Measurements from ENCODE around the gene THBS2. TPM values are rescaled to one million over a fixed set of nuclear protein-coding genes. Genes with fewer than 3 reads are reported as not detected.
"Not testable (repeated sequence)": the region's sequence is repeated elsewhere in the genome, so short reads cannot be mapped to it uniquely, and the experiment has no call there.

THBS2 gene
- total RNA-seq, 1 donor from 2014 or later = not detected

DNA sequence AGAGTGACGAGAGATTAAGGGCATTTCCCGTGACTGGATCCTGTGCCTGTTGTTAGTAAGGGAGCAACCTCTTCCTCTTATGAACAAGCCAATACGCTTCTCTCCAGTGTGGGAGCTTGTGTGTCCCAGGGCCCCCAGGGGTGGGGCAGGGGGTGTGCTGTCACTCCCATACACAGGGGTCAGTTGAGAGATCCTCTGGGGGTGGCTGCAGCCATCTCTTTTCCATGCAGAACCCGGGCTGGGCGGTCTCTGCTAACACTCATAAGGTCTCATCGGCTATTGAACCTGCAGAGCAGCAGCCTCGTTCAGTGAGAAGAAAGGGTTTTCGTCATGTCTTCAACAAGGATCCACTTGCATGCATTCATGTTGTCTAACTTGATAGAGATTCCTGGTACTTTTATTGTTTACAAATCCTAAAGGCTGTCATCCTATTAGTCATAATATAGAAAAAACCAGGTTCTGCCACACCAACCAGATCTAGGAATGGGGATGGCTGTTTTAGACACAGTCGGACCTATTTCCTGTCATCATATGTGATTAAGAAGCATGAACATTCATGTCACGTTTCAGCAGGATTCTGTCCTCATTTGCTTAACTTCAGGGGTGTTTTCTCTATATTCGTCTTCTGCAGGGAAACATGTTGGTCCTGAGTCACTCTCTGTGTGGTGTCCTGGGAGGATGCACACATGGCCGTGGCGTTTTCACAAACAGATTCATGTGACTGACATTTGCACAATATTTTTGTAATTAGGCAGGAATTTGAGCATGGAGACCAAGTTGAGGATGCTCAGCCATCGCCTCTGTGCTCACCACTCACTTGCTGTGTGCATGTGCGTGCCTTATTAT, 13.3 kb upstream of the THBS2 start:
- H3K27ac Mint-ChIP-seq = no peak overlapping the region
- H3K4me3 Mint-ChIP-seq (ENCODE audit: low read depth) = no peak overlapping the region
- TF ChIP-seq, protein P1, sequence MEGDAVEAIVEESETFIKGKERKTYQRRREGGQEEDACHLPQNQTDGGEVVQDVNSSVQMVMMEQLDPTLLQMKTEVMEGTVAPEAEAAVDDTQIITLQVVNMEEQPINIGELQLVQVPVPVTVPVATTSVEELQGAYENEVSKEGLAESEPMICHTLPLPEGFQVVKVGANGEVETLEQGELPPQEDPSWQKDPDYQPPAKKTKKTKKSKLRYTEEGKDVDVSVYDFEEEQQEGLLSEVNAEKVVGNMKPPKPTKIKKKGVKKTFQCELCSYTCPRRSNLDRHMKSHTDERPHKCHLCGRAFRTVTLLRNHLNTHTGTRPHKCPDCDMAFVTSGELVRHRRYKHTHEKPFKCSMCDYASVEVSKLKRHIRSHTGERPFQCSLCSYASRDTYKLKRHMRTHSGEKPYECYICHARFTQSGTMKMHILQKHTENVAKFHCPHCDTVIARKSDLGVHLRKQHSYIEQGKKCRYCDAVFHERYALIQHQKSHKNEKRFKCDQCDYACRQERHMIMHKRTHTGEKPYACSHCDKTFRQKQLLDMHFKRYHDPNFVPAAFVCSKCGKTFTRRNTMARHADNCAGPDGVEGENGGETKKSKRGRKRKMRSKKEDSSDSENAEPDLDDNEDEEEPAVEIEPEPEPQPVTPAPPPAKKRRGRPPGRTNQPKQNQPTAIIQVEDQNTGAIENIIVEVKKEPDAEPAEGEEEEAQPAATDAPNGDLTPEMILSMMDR (IDR thresholded peaks at IDR 0.05; ENCODE audit: unreplicated experiment) = no peak
- H3K36me3 Mint-ChIP-seq (ENCODE audit: insufficient read depth) = no peaks in the 10 kb centered on the region
- peaks cover 26% of the 10 kb centered on the region for H3K27me3 Mint-ChIP-seq
- H3K4me1 Mint-ChIP-seq (ENCODE audit: low read depth) = no peaks in the 10 kb centered on the region
- no peaks in the 10 kb centered on the region for H3K9me3 Mint-ChIP-seq (ENCODE audit: low read depth)
- DNase-seq (ENCODE audit: low spot score, unreplicated experiment) = no peak

DNA sequence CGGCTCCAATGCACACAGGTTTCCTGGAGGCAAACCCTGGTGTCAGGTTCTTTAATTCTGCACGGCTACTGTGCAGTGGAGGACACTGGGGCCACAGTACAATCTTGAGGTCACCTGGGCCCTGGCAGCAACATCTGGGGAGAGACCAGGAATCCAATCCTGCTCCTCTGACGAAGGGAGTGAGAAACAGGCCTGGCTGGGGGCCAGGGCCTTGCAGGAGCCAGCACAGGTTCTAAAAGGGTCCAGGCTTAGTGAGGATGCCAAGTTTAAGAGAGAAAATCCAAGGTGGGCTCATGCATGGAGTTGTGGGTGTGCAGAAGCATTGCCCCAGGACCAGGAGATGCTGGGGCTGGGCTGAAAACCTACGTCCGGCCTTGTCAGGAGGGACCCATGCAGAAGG, 12.6 kb upstream of the THBS2 start:
- no peak overlapping the region for H3K4me3 Mint-ChIP-seq (ENCODE audit: low read depth)
- no peak for DNase-seq (ENCODE audit: low spot score, unreplicated experiment)
- peaks cover 21% of the 10 kb centered on the region for H3K27me3 Mint-ChIP-seq
- no peaks in the 10 kb centered on the region for H3K36me3 Mint-ChIP-seq (ENCODE audit: insufficient read depth)
- no peaks in the 10 kb centered on the region for H3K9me3 Mint-ChIP-seq (ENCODE audit: low read depth)
- H3K4me1 Mint-ChIP-seq (ENCODE audit: low read depth) = no peaks in the 10 kb centered on the region
- TF ChIP-seq, protein P1 (IDR thresholded peaks at IDR 0.05; ENCODE audit: unreplicated experiment) = no peak
- no peak overlapping the region for H3K27ac Mint-ChIP-seq

DNA sequence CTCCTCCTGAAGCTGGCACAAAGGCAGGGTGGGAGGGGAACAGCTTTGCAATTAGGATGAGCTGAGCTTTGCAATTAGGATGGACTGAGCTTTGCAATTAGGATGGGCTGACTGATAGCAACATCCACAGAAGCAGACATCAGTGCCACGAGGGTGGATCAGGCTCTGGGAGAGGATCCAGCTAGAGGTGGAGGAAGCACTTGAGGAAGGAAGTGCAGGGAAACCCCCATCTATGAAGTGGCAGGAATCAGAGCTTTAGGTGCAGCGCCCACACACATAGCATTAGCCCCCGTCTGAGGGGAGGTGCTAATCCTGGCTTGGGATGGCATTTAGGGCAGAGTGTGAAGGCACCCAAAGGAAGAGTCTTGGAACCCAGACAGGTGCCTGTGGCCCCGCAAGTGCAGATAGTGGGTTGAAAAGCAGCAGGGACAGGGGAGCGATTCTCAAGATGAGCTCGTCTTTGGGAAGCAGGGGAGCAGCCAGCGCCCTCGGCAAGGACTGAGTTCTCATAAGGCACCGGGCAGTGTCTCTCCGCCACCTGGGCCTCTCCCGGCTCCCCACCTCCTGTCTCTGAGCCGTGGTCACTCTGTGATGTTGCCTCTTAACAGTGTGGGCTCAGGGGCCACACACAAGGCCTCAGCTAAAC, 12.0 kb upstream of the THBS2 start:
- no peak overlapping the region for H3K27ac Mint-ChIP-seq
- no peak overlapping the region for H3K4me3 Mint-ChIP-seq (ENCODE audit: low read depth)
- no peak for DNase-seq (ENCODE audit: low spot score, unreplicated experiment)
- peaks cover 20% of the 10 kb centered on the region for H3K27me3 Mint-ChIP-seq
- no peaks in the 10 kb centered on the region for H3K9me3 Mint-ChIP-seq (ENCODE audit: low read depth)
- no peaks in the 10 kb centered on the region for H3K36me3 Mint-ChIP-seq (ENCODE audit: insufficient read depth)
- TF ChIP-seq, protein P1 (IDR thresholded peaks at IDR 0.05; ENCODE audit: unreplicated experiment) = no peak
- no peaks in the 10 kb centered on the region for H3K4me1 Mint-ChIP-seq (ENCODE audit: low read depth)

DNA sequence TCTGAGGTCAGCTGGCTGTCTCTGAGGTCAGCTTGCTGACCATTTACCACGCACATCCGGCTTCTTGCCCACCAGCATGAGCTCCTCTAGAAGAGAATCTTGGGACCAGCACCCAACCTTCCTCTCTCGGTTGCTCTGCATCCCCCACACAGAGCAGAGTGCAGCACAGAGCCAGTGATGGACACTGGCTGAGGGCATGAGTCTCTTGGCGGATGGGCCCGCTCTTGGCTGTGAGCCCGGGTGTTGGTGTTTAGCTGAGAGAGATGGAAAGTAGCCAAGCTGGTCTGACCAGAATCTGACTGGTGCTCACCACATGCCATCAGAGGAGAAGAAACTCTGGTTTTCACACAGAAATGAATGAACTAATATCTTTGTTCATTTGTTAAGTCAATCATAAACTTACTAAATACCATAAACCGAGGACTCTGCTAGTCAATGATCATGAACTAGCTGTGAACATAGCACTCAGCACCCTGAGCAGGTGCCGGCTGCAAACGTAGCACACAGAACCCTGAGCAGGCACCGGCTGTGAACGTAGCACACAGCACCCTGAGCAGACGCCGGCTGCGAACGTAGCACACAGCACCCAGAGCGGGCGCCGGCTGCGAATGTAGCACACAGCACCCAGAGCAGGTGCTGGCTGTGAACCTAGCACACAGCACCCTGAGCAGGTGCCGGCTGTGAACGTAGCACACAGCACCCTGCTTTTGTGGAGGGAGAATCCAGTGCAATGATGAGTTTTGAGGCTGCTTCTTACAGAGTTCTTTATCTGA, 10.4 kb upstream of the THBS2 start:
- H3K27me3 Mint-ChIP-seq = peaks cover 17% of the 10 kb centered on the region
- H3K27ac Mint-ChIP-seq = no peak overlapping the region
- no peaks in the 10 kb centered on the region for H3K4me1 Mint-ChIP-seq (ENCODE audit: low read depth)
- no peaks in the 10 kb centered on the region for H3K36me3 Mint-ChIP-seq (ENCODE audit: insufficient read depth)
- TF ChIP-seq, protein P1 (IDR thresholded peaks at IDR 0.05; ENCODE audit: unreplicated experiment) = no peak
- DNase-seq (ENCODE audit: low spot score, unreplicated experiment) = no peak
- no peak overlapping the region for H3K4me3 Mint-ChIP-seq (ENCODE audit: low read depth)
- no peaks in the 10 kb centered on the region for H3K9me3 Mint-ChIP-seq (ENCODE audit: low read depth)

DNA sequence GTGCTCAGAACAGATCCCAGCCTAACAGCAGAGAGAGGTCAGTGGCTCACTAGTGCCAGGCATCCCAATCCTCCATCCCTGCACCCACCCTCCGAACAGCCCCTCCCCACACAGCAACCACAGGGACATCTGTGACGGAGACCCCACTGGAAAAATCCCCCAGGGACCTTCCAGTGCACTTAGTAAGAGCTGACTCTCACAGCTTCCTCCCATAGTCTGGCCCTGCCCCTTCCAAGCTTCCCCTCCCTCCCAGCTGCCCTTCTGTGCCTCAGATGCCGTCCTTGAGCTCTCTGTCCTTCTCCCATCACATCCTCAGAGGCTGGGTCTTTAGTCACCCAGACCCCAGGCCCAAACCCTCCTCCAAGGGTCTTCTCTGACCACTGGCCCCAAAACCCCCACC, 9.7 kb upstream of the THBS2 start:
- no peak overlapping the region for H3K4me3 Mint-ChIP-seq (ENCODE audit: low read depth)
- TF ChIP-seq, protein P1 (IDR thresholded peaks at IDR 0.05; ENCODE audit: unreplicated experiment) = no peak
- no peaks in the 10 kb centered on the region for H3K4me1 Mint-ChIP-seq (ENCODE audit: low read depth)
- no peaks in the 10 kb centered on the region for H3K36me3 Mint-ChIP-seq (ENCODE audit: insufficient read depth)
- no peaks in the 10 kb centered on the region for H3K9me3 Mint-ChIP-seq (ENCODE audit: low read depth)
- DNase-seq (ENCODE audit: low spot score, unreplicated experiment) = no peak
- no peak overlapping the region for H3K27ac Mint-ChIP-seq
- peaks cover 20% of the 10 kb centered on the region for H3K27me3 Mint-ChIP-seq

DNA sequence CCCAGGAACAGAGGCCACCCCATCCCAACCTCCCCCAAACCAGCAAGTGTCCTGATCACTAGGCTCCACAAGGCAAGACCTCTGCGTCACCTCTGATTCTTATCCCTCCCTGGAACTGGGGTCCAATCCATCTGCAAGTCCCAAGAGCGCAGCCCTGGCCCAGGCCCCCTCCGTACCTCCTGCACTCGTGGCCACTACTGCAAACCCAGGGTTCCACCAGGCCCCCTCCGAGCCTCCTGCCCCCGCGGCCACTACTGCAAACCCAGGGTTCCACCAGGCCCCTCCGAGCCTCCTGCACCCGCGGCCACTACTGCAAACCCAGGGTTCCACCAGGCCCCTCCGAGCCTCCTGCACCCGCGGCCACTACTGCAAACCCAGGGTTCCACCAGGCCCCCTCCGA, 9.0 kb upstream of the THBS2 start:
- H3K9me3 Mint-ChIP-seq (ENCODE audit: low read depth); H3K27ac Mint-ChIP-seq; H3K4me1 Mint-ChIP-seq (ENCODE audit: low read depth); DNase-seq (ENCODE audit: low spot score, unreplicated experiment); H3K36me3 Mint-ChIP-seq (ENCODE audit: insufficient read depth); H3K4me3 Mint-ChIP-seq (ENCODE audit: low read depth): not testable (repeated sequence)
- peaks cover 25% of the 10 kb centered on the region for H3K27me3 Mint-ChIP-seq

Measured in progenitor cell of endocrine pancreas (in vitro differentiated cells).